GM18508 (cell line): ENCODE results near the gene HK3.
A peak's percentile ranks its signal among the peaks of the same experiment; 100 is the strongest.

Source experiments
- ATAC-seq: cut with Tn5 transposase; IDR thresholded peaks from one replicate; pipeline ENCODE4 v1.9.1; 2021; ENCODE audit warnings: moderate number of reproducible peaks; ENCODE audit not compliant: insufficient read depth, unreplicated experiment

The HK3 gene

DNA sequence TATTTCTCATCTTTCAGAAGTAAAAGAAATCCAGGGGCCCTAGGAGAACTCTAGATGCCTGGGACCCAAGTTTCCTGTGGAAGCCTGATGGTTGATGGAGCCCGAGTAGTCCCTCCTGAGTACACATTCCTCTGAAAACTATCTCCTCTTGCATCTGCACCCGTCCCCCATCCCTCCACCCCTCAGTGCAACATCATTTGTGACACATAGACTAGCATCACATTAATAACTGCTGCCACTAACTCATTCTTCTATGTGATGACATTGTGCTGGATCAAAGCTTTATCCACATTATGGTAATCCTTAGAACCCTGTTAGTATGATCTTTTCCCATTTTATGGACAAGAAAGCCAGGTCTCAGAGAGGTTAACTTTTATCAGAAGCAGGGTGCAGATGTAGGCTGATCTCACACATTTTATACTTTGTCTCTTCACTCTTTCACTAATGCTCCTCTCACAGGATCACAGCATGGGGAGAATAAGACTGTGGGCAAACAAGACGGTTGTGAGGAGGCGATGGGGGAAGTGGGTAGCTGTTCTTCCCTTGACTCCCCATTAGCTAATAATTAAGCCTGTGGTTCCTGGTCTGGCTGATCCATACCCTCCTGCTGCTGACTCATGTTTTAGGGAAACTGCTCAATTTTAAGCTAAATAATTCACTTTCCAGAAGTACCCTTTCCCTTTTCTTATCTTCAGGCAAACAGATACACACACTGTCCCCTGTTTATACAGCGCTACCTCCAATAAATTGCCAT, 3.9 kb upstream of the HK3 start:
- ATAC-seq, result no peak

DNA sequence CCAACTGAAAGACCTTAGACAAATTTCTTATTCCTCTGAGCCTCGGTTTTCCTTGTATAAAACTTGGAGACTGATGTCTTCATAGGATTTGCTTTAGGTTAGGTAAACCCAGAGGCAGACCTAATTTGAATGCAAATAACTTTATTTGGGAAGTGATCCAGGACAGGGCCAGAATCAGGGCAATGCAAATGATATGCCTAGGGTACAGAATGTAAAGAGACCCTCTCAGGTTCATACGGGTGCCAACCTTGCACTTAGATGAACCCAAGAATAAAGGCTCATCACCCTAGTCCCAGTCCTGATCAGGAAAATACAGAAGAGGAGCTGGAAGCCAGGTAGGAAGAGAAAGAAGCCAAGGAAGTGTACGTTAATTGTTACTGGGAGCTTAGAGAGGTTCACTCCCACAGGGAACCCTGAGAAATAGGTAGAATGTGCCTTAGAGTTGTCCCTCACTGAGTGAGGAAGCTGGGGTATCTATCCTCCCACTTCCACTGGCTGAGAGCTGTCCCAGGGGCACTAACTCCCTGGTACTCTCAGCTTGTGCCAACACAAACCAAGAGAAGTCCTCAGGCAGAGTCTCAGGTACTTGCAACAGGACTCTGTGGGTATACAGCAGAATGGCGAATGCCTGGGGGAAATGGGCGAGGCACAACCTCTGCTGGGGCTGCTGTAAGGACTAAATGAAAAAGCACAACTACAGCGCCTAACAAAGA, 3.1 kb upstream of the HK3 start:
- ATAC-seq, result no peak

DNA sequence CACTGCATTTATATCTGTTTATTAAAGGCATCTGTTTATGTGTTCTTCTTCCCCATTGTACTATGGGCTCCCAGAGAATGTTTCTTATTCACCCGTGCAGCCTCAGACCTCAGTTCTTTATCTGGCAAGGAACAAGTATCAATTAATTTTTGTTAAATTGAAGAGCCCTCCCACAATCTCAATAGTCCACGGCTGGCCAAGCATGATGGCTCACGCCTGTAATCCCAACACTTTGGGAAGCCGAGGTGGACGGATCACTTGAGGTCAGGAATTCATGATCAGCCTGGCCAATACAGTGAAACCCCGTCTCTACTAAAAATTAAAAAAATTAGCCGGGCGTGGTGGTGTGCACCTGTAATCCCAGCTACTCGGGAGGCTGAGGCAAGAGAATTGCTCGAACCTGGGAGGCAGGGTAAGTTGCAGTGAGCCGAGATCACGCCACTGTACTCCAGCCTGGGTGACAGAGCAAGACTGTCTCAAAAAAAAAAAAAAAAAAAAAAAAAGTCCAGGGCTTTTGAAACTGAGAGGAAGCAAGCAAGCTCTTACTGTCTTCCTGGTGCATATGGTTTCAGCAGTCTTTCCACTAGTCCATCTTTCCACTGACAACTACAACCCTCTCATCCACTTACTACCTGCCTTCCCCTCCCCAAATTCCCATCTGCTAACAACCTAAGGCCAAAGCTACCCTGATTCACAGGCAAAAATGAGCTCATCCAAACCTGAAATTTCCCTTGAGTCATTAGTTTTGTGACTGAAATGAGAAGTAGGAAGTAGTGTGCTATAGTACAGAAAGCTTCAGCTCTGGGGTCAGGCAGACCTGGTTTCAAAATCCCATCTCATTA, 2.3 kb upstream of the HK3 start:
- peak; percentile 70 for ATAC-seq

DNA sequence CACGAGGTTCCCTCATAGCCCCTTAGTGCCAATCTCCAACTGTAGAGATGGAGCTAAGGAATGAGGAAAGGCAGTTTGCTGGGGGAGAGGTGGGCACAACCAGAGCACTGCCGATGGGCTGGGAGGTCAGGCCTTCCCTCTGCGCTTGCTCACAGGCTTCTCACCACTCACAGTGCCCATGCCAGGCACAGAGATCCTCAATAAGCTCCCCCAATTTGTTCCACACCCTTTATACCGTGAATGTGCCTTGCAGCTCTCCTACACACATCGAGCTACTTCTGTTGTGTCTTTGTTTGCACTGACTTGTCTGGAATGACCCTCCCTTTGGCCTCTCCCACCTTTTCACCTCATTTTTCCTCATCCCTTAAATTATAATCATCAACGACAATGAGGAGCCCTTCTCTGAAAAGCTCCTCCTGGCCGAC, 1.6 kb upstream of the HK3 start:
- ATAC-seq, result no peak

DNA sequence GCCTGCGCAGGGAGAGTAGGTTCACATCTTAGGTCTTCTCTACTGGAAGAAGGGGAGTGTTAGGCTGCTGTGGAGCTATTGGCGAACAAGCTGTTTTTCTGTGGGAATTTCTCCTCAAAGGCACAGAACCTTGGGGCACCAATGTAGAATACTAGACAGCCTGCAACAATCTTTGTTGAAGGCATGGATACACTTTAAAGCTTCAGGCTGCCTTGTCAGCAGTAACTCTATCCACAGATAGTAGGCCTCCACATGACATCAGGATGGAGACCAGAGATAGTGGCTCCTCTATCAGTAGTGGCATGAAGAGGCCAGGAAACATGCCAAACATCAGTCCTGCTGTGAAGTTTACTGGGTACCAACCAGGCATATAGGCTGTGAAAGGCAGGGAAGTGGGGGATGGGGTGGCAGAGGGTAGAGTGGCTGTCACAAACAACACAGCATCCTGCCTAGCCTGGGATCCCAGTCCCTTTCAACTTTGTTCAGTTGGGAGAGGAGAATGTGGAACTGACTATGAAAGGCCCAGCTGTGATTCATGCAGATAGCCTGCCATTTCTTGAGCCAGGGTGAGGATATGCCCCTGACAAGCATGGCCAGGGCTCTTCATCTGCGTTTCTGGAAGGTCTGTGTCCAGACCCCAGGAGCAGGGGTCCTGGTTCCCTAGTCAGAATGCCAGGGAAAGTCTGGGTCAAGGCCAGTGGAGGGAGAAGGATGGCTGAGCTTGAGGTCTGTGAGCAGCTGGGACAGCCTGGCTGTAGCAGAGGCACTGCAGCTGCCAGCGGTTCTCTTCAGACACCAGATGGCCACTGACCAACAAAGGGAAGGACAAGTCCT, 1.0 kb upstream of the HK3 start:
- no peak for ATAC-seq

DNA sequence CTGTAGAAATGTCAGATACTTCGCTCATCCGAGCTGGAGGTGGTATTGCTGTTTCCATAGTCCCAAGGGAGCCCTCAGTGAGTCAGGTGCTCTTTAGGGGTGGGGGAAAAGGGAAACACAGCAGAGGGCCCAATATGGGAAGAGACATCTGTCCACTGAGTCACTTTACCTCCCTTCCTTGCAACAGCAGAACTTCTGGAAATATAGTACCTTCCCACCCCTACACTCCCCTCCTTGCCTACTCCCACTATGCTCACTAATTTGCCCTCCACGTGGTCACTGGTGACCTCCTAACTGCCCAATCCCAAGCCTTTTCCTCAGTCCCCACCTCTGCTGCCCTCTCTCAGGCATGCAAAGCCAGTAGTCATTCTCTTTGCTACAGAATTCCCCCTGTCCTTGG, 1.9 kb downstream of the HK3 start:
- no peak for ATAC-seq

DNA sequence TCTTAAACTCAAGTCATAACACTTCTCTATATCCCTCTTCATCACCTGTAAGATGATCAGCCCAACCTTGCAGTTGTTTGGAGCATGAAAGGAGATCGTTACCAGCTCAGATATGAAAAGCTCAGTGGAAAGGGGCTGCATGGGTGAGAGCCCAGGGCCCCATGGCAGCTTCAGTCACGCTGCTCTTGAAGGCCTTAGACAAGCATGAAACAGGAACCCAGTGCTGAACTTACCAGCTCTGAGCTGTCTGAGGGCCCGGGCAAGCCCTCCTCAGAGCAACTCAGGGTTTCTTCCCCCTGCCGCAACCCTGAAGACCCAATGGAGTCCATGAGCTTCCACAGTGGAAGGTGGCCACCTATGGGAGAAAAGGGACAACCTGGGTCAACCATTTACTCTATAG, 3.3 kb downstream of the HK3 start:
- no peak for ATAC-seq

DNA sequence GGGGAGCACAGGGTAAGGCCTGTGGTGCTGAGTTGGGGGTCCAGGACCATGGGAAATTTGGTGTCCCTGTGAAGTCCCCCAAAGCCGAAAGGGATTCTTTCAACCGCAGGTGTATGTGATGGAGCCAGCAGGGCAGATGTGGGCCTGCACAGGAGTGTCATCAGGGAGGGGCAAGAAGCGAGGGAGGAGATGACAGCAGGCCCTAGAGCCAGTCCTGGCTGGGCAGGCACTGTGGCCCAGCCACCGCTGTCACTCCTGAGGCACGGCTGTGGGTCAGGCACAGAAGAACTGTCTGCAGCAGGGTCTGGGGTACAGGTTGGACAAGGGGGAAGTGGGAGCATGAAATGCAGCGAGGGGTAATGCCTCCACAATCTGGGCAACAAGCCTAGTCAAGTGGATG, 4.8 kb downstream of the HK3 start:
- no peak for ATAC-seq

DNA sequence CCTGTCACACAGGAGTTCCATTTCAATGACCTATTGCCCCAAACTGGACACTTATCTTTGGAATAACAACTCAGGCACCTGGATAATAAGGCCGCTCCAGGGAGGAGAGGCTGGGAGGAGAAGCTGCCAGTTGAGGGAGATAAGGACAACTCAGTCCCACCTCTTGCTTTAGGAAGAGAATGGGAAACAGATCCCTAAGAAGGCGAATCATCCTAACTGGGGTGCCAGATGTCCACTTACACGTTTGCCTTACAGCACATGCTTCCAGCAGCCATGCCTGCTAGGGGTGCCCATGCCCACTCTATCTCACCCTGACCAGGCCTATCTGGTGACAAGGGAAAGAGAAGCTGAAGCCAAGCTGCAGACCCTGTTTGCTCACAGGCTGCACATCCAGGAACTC, 6.5 kb downstream of the HK3 start:
- ATAC-seq, result no peak

DNA sequence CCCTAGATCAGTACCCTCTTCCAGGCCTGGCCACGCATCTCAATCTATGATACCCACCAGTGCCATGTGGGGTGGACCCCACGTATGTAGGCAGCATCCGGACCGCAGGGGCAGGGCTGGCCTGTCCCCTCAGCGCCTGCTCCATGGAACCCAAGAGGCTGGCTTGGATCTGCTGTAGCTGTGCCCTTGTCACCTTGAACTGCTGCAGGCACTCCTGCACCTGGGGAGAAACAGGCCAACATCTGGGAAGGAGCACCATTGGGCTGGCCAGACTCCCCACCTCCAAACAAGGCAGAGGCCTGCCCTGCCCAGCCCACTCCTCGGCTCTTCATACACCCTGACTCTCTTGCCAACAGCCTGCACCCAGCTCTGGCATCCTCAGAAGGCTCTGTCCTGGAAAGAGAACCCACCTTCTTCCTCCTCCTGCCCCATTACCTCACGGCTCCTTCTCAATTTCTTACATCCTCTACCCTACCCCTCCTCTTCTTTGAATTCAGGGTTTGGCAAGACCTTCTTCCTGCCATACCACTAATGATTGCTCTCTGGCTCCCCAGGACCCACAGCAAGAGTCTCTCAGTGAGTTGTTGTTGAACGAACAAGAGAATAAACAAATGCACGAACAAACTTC, 7.7 kb downstream of the HK3 start:
- ATAC-seq, result no peak

DNA sequence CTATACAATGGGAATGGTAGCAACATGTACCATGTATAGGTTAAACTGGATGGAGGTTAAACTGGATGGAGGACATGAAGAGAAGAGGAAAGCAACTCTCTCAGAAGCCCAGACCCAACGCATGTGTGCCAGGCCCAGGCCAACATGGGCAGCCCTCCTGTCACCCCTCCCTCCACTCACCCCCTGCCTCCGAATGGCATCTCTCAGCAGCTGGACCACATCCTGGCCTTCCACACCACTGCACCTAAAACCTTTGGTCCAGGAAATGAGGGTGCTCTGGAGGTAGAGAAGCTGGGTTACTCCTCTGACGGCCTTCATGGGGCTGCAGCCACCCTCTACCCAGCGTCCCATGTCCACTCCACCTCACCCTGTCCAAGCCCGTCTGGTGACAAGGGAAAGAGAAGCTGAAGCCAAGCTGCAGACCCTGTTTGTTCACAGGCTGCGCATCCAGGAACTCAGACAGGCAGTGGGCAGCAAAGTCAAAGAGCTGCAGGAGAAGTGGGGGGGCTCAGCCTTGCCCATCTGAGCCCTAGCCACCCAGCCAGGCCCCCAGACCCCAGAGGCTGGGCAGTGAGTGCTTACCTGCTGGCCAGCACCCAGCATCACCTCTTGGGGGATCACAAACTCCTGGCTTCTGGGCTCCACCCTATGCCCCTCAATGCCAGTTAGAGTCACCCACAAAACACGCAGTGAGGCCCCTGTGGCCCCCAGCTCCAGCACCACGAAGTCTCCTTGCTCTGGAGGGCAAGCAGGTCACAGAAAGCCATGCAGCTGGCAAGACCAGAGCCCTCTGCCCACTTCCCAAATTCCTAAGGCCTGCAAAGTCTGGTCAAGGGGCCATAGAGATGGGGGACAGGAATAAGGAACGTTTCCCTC, 8.5 kb downstream of the HK3 start:
- ATAC-seq, result no peak

DNA sequence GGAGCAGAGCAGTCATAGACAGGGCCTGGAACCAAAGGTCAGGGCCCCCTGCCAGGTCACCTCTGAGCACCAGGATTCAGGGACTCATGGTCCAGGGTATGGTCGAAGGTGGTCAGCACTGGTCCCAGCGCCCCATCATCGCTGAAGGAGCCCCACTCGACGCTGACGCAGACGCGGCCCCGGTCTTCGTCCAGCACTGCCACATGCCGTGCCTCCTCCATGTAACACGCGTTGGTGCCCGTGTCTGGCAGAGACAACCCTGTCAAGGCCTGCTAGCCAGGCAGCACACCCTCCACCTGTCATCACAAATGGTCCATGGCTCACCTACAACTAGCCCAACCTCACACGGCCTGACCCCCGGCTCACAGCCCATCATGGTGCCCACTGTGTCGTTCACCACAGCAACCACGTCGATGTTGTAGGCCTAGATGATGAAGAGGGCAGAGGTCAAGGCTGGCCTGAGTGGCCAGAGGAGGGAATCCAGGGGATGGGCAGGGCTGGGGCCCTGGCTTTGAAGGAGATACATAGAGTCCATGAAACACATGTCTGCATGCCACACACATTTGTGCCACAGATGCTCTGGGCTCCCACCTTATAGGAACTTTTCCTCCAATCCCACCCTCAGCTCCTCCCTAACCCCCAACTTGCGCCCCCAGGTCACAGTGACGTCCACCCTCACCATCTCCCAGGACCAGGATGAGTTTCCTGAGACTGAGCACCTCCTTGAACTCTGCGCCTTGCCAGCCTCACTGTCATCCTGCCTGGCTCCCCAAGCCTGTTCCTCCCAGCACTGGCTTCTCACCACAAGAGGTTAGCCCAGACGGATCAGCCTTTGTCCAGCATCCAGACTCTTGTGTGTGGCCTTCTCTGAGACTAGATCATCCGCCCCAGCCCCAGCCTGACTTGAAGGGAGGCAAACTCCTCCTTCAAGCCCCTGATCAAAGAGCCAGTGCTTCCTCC, 9.5 kb downstream of the HK3 start:
- no peak for ATAC-seq

DNA sequence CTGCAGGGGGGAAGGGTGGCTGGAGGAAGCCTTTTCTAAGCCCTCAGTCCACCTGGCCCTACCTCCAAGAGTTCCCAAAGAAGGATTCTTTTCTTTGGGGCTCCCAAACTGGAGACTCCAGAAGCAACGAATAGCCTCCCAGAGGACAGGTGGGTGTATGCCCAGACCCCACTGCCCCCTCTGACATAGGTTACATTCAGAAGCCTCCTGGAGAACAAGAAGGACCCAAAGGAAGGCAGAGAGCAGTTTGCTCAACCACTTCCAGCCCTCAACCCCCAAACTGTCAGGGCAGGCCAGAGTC, 10.3 kb downstream of the HK3 start:
- no peak for ATAC-seq

DNA sequence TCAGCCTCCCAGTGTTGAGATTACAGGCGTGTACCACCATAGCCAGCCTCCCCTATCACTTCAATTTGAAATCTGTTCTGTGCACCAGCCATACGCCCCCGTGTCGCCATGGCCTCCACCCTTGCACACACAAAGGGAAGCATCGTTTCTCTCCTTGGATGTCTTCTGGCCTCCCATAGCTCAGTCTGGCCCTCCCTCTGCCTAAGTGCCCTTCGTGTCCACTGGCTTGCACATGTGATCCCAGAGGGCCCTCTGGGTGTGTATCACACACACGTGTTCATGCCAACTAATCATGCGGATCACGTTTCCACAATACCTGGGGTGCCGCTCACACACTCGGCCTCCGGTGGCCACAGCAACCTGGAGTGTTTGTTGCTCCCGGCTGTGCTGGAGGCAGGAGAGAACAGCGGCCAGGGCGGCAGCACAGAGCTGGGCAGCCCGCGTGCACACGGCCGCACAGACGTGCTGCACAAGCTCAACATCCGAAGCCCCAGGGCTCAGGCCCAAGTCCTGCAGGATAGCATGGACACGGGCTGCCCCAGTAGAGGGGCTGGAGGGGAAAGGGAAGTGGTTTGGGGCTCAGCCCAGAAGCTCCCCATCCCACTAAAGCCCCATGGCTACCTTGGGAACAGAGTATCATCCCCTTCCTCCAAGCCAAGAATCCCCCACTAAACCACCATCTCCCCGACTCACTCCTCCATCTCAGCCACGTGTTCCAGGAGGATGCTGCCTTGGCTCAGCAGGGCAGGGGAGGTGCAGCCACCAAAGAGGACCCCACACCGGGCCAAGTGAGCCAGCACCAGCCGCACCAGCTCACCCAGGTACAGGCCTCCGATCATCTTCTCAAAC, 10.9 kb downstream of the HK3 start:
- ATAC-seq, result no peak

DNA sequence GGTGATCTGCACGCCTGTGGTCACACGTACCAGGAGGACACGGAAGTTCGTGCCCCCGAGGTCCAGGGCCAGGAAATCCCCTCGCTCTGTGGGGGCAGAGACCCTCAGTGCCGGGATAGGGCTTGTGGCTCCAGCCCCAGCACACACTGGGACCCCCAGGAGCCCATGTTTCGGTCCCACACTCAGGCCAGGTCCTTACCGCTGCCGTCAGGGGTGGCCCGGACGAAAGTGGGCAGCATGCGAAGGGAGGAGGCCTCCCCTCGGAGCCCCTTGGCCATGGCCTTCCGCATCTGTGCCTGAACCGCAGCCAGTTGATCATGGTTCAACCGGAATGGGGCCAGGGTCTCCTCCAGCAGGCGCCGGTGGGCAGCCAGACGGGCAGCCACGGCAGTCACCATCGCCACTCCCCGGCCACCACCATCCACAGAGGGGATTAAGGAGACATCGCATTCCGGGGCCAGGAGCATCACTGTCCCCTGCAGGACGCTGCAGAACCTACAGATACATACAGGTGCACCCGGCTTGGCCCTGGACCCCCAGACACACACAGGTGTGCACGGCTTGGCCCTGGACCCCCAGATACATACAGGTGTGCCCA, 11.8 kb downstream of the HK3 start:
- ATAC-seq, result no peak

DNA sequence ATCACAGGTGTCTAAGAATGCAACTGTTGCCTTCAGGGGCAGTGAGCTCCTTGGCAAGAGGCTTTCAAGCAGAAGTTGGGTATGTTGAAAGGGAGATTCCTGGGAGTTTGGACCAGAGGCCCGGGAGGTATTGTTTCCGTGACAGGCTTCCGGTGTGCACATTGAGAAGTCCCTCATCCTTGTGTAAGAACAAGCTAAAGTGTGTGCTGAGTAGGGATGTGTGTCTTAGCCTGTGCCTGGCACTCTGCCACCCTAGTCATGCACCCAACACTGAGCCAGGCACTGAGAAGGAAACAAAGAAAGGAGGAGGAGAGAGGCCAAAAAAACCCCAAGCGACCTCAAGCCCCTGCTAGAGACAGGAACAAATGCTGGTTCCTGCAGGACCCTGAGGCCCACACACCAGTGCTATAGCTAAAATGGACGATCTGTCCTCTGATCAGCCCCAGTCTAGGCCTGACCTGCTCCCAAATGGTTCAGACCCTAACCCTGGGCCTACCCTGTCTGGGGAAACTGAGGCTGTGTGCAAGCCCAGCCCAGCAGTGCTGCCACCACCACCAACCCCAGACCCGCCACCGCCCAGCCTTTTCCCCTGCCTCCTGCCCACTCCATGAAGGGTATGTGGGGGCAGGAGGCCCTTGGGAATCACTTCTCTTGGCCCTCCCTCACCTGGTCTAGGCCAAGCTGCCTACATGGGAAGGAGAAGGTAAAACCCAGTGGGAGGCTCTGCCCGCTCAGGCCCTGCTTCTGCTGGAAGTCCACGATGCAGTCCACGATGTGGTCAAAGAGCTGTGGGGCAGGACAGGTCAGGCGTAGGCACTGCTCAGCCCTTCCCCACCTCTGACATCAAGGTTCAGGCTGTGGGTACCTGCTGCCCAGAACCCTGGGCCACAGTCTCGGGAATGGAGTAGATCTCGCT, 12.6 kb downstream of the HK3 start:
- ATAC-seq, result no peak
